IMR-90 (cell line): Measurements from ENCODE around the gene OR5D14.

Experiments
- BHLHE40 ChIP-seq: fragments of 150-350 bp; IDR thresholded peaks from 2 replicates; pipeline ENCODE4 v1.6.1; 2016; ENCODE audit warnings: mild to moderate bottlenecking, low read depth, low read length
- CEBPB ChIP-seq: IDR thresholded peaks from 2 replicates; pipeline ENCODE4 v1.6.1; 2012; ENCODE audit warnings: low read depth, low read length, improper control_type of control experiment
- CTCF ChIP-seq: conservative IDR thresholded peaks from 2 replicates; pipeline ENCODE4 v1.5.1; 2012; ENCODE audit warnings: mild to moderate bottlenecking, low read depth, low read length, improper control_type of control experiment
- ELK1 ChIP-seq: fragments of 150-350 bp; IDR thresholded peaks from 2 replicates; pipeline ENCODE4 v1.6.1; 2016; ENCODE audit warnings: low read depth, mild to moderate bottlenecking, low read length, moderate library complexity, borderline replicate concordance
- FOS ChIP-seq: fragments of 150-350 bp; IDR thresholded peaks from 2 replicates; pipeline ENCODE4 v1.6.1; 2016; ENCODE audit warnings: low read depth, low read length
- MAFK ChIP-seq: IDR thresholded peaks from 2 replicates; pipeline ENCODE4 v1.6.1; 2012; ENCODE audit warnings: low read depth, low read length, improper control_type of control experiment
- MXI1 ChIP-seq: IDR thresholded peaks from 2 replicates; pipeline ENCODE4 v1.6.1; 2012; ENCODE audit warnings: low read depth, mild to moderate bottlenecking, low read length, moderate library complexity, borderline replicate concordance
- POLR2A ChIP-seq: IDR thresholded peaks from 2 replicates; pipeline ENCODE4 v1.6.1; 2012; ENCODE audit warnings: mild to moderate bottlenecking, low read depth, low read length
- RAD21 ChIP-seq: IDR thresholded peaks from 2 replicates; pipeline ENCODE4 v1.6.1; 2012; ENCODE audit warnings: low read length, improper control_type of control experiment
- RCOR1 ChIP-seq: IDR thresholded peaks from 2 replicates; pipeline ENCODE4 v1.6.1; 2012; ENCODE audit warnings: mild to moderate bottlenecking, low read length, improper control_type of control experiment; ENCODE audit not compliant: insufficient replicate concordance
- RFX5 ChIP-seq: IDR thresholded peaks from 2 replicates; pipeline ENCODE4 v1.8.0; 2012; ENCODE audit warnings: low read depth, mild to moderate bottlenecking, low read length, moderate library complexity
- SMC3 ChIP-seq: fragments of 150-350 bp; IDR thresholded peaks from 2 replicates; pipeline ENCODE4 v1.6.1; 2016; ENCODE audit warnings: low read depth, mild to moderate bottlenecking, antibody characterized with exemption, low read length, moderate library complexity
- USF2 ChIP-seq: fragments of 150-350 bp; IDR thresholded peaks from 2 replicates; pipeline ENCODE4 v1.6.1; 2017; ENCODE audit warnings: mild to moderate bottlenecking, antibody characterized with exemption, low read length, low read depth

- no peak for TF ChIP-seq BHLHE40
- no peak for TF ChIP-seq POLR2A
- no peak for TF ChIP-seq MAFK
- TF ChIP-seq CTCF = no peak
- no peak for TF ChIP-seq USF2
- TF ChIP-seq FOS = no peak
- TF ChIP-seq RFX5 = no peak
- TF ChIP-seq MXI1 = no peak
- no peak for TF ChIP-seq RCOR1
- TF ChIP-seq RAD21 = no peak
- TF ChIP-seq ELK1 = no peak
- no peak for TF ChIP-seq SMC3
- TF ChIP-seq CEBPB = no peak
These were observed 10.9 kb downstream of the OR5D14 start for GRCh38 chr11:55806248-55806647.
